HG03039 (cell line): ENCODE measurements around the gene FLAD1.
"Not testable (repeated sequence)": the region's sequence is repeated elsewhere in the genome, so short reads cannot be mapped to it uniquely, and the experiment has no call there.

Experiments used
- ATAC-seq: cut with Tn5 transposase; IDR thresholded peaks from one replicate; pipeline ENCODE4 v1.9.1; 2021; ENCODE audit warnings: mild to moderate bottlenecking, moderate library complexity; ENCODE audit not compliant: unreplicated experiment

FLAD1 gene

GRCh38 chr1:154988058-154988954 is 5.2 kb downstream of the FLAD1 start:
- ATAC-seq = no peak

GRCh38 chr1:154989195-154989860 is 6.2 kb downstream of the FLAD1 start:
- ATAC-seq = no peak

- ATAC-seq = no peak
These were observed 7.1 kb downstream of the FLAD1 start for GRCh38 chr1:154990276-154990675.

GRCh38 chr1:154992721-154993571 is 9.8 kb downstream of the FLAD1 start:
- no peak for ATAC-seq

GRCh38 chr1:154993572-154994268 is 10.6 kb downstream of the FLAD1 start, which contains the start of gene LENEP:
LENEP (plus strand) TSS chr1:154993586; CDS start chr1:154993608, 22 bp downstream.
- ATAC-seq = no peak

GRCh38 chr1:154994269-154994587 is 11.1 kb downstream of the FLAD1 start:
- no peak for ATAC-seq

- no peak for ATAC-seq
These were observed 11.4 kb downstream of the FLAD1 start for GRCh38 chr1:154994591-154994990.

- ATAC-seq = not testable (repeated sequence)
These were observed 12.3 kb downstream of the FLAD1 start for GRCh38 chr1:154995301-154995983.

GRCh38 chr1:154996966-154997701 is 14.0 kb downstream of the FLAD1 start:
- no peak for ATAC-seq

GRCh38 chr1:154998201-154998780 is 15.1 kb downstream of the FLAD1 start:
- ATAC-seq = no peak

GRCh38 chr1:154998818-154999570 is 15.8 kb downstream of the FLAD1 start:
- no peak for ATAC-seq

GRCh38 chr1:154999571-155000410 is 16.6 kb downstream of the FLAD1 start:
- no peak for ATAC-seq

GRCh38 chr1:155000411-155000725 is 17.2 kb downstream of the FLAD1 start:
- ATAC-seq = no peak

- peak; percentile 30 for ATAC-seq
These were observed 17.7 kb downstream of the FLAD1 start for GRCh38 chr1:155000726-155001424.

- no peak for ATAC-seq
These were observed 18.2 kb downstream of the FLAD1 start for GRCh38 chr1:155001425-155001674.

GRCh38 chr1:155001675-155002463 is 18.7 kb downstream of the FLAD1 start:
- peak; percentile 54 for ATAC-seq
